ENCODE data around the gene UQCC2. TPM values are rescaled to one million over a fixed set of nuclear protein-coding genes. Genes with fewer than 3 reads are reported as not detected.

UQCC2 gene
- total and polyA plus RNA-seq, 4 donors: 14.7 to 48.2 (median 21.8) TPM

DNA sequence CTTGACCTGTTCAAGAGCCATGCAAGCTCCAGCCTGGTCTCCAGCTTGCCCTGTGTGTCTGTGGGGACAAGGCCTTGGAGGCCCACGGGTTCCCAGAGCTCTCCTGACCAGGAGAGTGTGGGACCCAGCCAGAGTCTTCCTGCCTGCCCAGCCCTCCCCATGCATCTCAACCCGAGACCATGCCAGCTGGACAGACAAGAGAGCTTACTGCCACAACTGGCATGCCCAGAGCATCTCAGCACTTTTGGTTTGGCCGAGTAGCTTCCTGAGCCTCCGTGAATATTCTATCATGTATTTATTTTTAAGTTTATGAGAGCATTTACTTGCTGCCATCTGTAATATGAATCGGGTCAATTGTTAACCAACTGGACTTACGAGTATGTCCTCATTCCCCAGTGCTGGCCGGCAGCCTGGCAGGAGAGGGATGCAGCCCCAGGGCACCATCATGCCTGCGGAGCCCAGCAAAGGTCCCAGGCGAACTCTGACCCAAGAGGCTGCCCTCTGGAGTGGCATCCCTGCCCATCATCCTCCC, 20.3 kb upstream of the UQCC2 start:
- Histone ChIP-seq H3K27me3 (ENCODE audit: control insufficient read depth in 1 of 2, insufficient read depth in 2 of 2, low read length in 1 of 2) (no peaks in the 10 kb centered on the region), H3K4me1 (ENCODE audit: control insufficient read depth in 1 of 2, insufficient read depth in 2 of 2, low read length in 2 of 2) (no peaks in the 10 kb centered on the region), H3K9me3 (ENCODE audit: control insufficient read depth, low read length) (no peaks in the 10 kb centered on the region), H3K27ac (ENCODE audit: low read depth in 1 of 2, low read length in 2 of 2) (no peak overlapping the region), H3K4me3 (ENCODE audit: low read length in 2 of 2) (no peak overlapping the region), H3K36me3 (ENCODE audit: control insufficient read depth in 1 of 2, insufficient read depth in 2 of 2, low read length in 1 of 2) (no peaks in the 10 kb centered on the region)
- WGBS, 2 donors: 80 to 85% methylated on average over 9 of the region's 9 CpGs
- no peak for DNase-seq
- ATAC-seq (ENCODE audit: low FRiP score): no peak
- intact Hi-C loops (cut with DNase I): no loop called here

GRCh38 chr6:33731035-33731434, 19.5 kb upstream of the UQCC2 start:
- ATAC-seq (ENCODE audit: low FRiP score) (no peak), DNase-seq (peak in 1 of 2 donors; percentile 23)
- H3K27ac ChIP-seq (ENCODE audit: low read depth in 1 of 2, low read length in 2 of 2): no peak overlapping the region
- no peaks in the 10 kb centered on the region for H3K27me3 ChIP-seq (ENCODE audit: control insufficient read depth in 1 of 2, insufficient read depth in 2 of 2, low read length in 1 of 2)
- H3K4me3 ChIP-seq (ENCODE audit: low read length in 2 of 2): no peak overlapping the region
- intact Hi-C loops (cut with DNase I): no loop called here
- H3K36me3 ChIP-seq (ENCODE audit: control insufficient read depth in 1 of 2, insufficient read depth in 2 of 2, low read length in 1 of 2): no peaks in the 10 kb centered on the region
- 88 to 92% methylated on average over 7 of the region's 7 CpGs for WGBS, 2 donors
- H3K9me3 ChIP-seq (ENCODE audit: control insufficient read depth, low read length): no peaks in the 10 kb centered on the region
- no peaks in the 10 kb centered on the region for H3K4me1 ChIP-seq (ENCODE audit: control insufficient read depth in 1 of 2, insufficient read depth in 2 of 2, low read length in 2 of 2)

- no peak overlapping the region for H3K27ac ChIP-seq (ENCODE audit: low read depth in 1 of 2, low read length in 2 of 2)
- no peaks in the 10 kb centered on the region for H3K4me1 ChIP-seq (ENCODE audit: control insufficient read depth in 1 of 2, insufficient read depth in 2 of 2, low read length in 2 of 2)
- no peak overlapping the region for H3K4me3 ChIP-seq (ENCODE audit: low read length in 2 of 2)
- DNase-seq (peak in 1 of 2 donors; percentile 26), ATAC-seq (ENCODE audit: low FRiP score) (no peak)
- WGBS, 2 donors: 79% methylated on average over 10 of the region's 10 CpGs
- intact Hi-C loops (cut with DNase I): no loop called here
- no peaks in the 10 kb centered on the region for H3K9me3 ChIP-seq (ENCODE audit: control insufficient read depth, low read length)
- H3K27me3 ChIP-seq (ENCODE audit: control insufficient read depth in 1 of 2, insufficient read depth in 2 of 2, low read length in 1 of 2): no peaks in the 10 kb centered on the region
- no peaks in the 10 kb centered on the region for H3K36me3 ChIP-seq (ENCODE audit: control insufficient read depth in 1 of 2, insufficient read depth in 2 of 2, low read length in 1 of 2)
Observed at GRCh38 chr6:33730611-33731010, 19.1 kb upstream of the UQCC2 start.

DNA sequence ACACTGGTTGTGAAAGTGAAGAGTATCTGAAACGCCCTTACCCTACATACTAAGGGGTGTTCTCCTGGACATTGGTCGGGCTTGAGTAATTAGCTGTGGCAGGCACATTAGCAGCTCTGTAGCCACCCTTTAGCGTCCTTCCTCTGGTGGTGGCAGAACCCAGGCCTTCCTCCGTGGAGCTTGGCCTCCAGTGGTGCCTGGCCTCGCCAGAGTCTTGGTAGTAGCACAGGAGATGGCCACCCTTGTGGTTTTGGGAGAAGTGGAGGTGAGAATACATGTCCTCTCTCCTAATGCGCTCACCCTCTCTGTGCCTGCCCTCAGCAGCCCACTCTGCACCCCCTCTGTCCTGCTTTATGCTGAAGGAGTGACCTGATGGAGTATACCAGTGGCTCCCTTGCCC, 17.6 kb upstream of the UQCC2 start:
- no peaks in the 10 kb centered on the region for H3K9me3 ChIP-seq (ENCODE audit: control insufficient read depth, low read length)
- no peaks in the 10 kb centered on the region for H3K36me3 ChIP-seq (ENCODE audit: control insufficient read depth in 1 of 2, insufficient read depth in 2 of 2, low read length in 1 of 2)
- DNase-seq: no peak
- H3K4me3 ChIP-seq (ENCODE audit: low read length in 2 of 2): no peak overlapping the region
- WGBS, 2 donors: 91 to 92% methylated on average over 6 of the region's 6 CpGs
- H3K27ac ChIP-seq (ENCODE audit: low read depth in 1 of 2, low read length in 2 of 2): no peak overlapping the region
- intact Hi-C loops (cut with DNase I): no loop called here
- H3K27me3 ChIP-seq (ENCODE audit: control insufficient read depth in 1 of 2, insufficient read depth in 2 of 2, low read length in 1 of 2): no peaks in the 10 kb centered on the region
- no peak for ATAC-seq (ENCODE audit: low FRiP score)
- no peaks in the 10 kb centered on the region for H3K4me1 ChIP-seq (ENCODE audit: control insufficient read depth in 1 of 2, insufficient read depth in 2 of 2, low read length in 2 of 2)

- ATAC-seq (ENCODE audit: low FRiP score) (no peak), DNase-seq (no peak)
- no peaks in the 10 kb centered on the region for H3K9me3 ChIP-seq (ENCODE audit: control insufficient read depth, low read length)
- WGBS, 2 donors: 88 to 89% methylated on average over 11 of the region's 11 CpGs
- H3K4me1 ChIP-seq (ENCODE audit: control insufficient read depth in 1 of 2, insufficient read depth in 2 of 2, low read length in 2 of 2): no peaks in the 10 kb centered on the region
- H3K36me3 ChIP-seq (ENCODE audit: control insufficient read depth in 1 of 2, insufficient read depth in 2 of 2, low read length in 1 of 2): no peaks in the 10 kb centered on the region
- H3K27ac ChIP-seq (ENCODE audit: low read depth in 1 of 2, low read length in 2 of 2): no peak overlapping the region
- no peaks in the 10 kb centered on the region for H3K27me3 ChIP-seq (ENCODE audit: control insufficient read depth in 1 of 2, insufficient read depth in 2 of 2, low read length in 1 of 2)
- intact Hi-C loops (cut with DNase I): no loop called here
- H3K4me3 ChIP-seq (ENCODE audit: low read length in 2 of 2): no peak overlapping the region
Observed at GRCh38 chr6:33728438-33728837, 16.9 kb upstream of the UQCC2 start.

GRCh38 chr6:33727932-33728331, 16.4 kb upstream of the UQCC2 start:
- H3K4me1 ChIP-seq (ENCODE audit: control insufficient read depth in 1 of 2, insufficient read depth in 2 of 2, low read length in 2 of 2): no peaks in the 10 kb centered on the region
- DNase-seq: no peak
- no peaks in the 10 kb centered on the region for H3K27me3 ChIP-seq (ENCODE audit: control insufficient read depth in 1 of 2, insufficient read depth in 2 of 2, low read length in 1 of 2)
- intact Hi-C loops (cut with DNase I): no loop called here
- H3K4me3 ChIP-seq (ENCODE audit: low read length in 2 of 2): no peak overlapping the region
- no peaks in the 10 kb centered on the region for H3K36me3 ChIP-seq (ENCODE audit: control insufficient read depth in 1 of 2, insufficient read depth in 2 of 2, low read length in 1 of 2)
- ATAC-seq (ENCODE audit: low FRiP score): no peak
- H3K9me3 ChIP-seq (ENCODE audit: control insufficient read depth, low read length): no peaks in the 10 kb centered on the region
- no peak overlapping the region for H3K27ac ChIP-seq (ENCODE audit: low read depth in 1 of 2, low read length in 2 of 2)
- 72 to 88% methylated on average over 11 of the region's 11 CpGs for WGBS, 2 donors

DNA sequence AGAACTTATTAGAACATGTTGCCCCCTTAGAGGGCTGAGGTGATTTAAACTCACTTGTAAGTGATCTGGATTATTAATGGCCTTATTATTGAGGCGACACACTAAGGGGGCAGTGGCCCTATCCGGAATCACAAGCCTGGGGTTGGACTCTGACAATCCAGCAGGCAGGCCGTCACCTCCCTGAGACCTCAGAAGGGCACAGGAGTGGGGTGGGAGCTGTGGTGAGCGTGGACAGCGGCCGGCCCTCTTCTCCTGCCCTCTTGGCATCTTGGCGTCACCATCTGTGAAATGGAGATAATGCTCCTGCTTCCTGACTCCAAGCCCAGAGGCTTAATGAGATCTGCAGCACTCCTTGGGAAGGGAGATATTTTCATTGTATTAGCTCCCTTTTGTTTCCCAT, 15.6 kb upstream of the UQCC2 start:
- DNase-seq (no peak), ATAC-seq (ENCODE audit: low FRiP score) (no peak)
- no peaks in the 10 kb centered on the region for H3K9me3 ChIP-seq (ENCODE audit: control insufficient read depth, low read length)
- no peaks in the 10 kb centered on the region for H3K36me3 ChIP-seq (ENCODE audit: control insufficient read depth in 1 of 2, insufficient read depth in 2 of 2, low read length in 1 of 2)
- whole genome bisulfite sequencing, 2 donors: 83 to 87% methylated on average over 7 of the region's 7 CpGs
- H3K4me3 ChIP-seq (ENCODE audit: low read length in 2 of 2): no peak overlapping the region
- no peaks in the 10 kb centered on the region for H3K27me3 ChIP-seq (ENCODE audit: control insufficient read depth in 1 of 2, insufficient read depth in 2 of 2, low read length in 1 of 2)
- intact Hi-C loops (cut with DNase I): no loop called here
- H3K4me1 ChIP-seq (ENCODE audit: control insufficient read depth in 1 of 2, insufficient read depth in 2 of 2, low read length in 2 of 2): no peaks in the 10 kb centered on the region
- no peak overlapping the region for H3K27ac ChIP-seq (ENCODE audit: low read depth in 1 of 2, low read length in 2 of 2)

- Histone ChIP-seq H3K4me3 (ENCODE audit: low read length in 2 of 2) (no peak overlapping the region), H3K36me3 (ENCODE audit: control insufficient read depth in 1 of 2, insufficient read depth in 2 of 2, low read length in 1 of 2) (no peaks in the 10 kb centered on the region), H3K27me3 (ENCODE audit: control insufficient read depth in 1 of 2, insufficient read depth in 2 of 2, low read length in 1 of 2) (no peaks in the 10 kb centered on the region), H3K4me1 (ENCODE audit: control insufficient read depth in 1 of 2, insufficient read depth in 2 of 2, low read length in 2 of 2) (no peaks in the 10 kb centered on the region), H3K9me3 (ENCODE audit: control insufficient read depth, low read length) (no peaks in the 10 kb centered on the region), H3K27ac (ENCODE audit: low read depth in 1 of 2, low read length in 2 of 2) (no peak overlapping the region)
- intact Hi-C loops (cut with DNase I): no loop called here
- WGBS, 2 donors: 94% methylated on average over 15 of the region's 15 CpGs
- DNase-seq (no peak), ATAC-seq (ENCODE audit: low FRiP score) (no peak)
Observed at GRCh38 chr6:33726696-33727095, 15.2 kb upstream of the UQCC2 start.

DNA sequence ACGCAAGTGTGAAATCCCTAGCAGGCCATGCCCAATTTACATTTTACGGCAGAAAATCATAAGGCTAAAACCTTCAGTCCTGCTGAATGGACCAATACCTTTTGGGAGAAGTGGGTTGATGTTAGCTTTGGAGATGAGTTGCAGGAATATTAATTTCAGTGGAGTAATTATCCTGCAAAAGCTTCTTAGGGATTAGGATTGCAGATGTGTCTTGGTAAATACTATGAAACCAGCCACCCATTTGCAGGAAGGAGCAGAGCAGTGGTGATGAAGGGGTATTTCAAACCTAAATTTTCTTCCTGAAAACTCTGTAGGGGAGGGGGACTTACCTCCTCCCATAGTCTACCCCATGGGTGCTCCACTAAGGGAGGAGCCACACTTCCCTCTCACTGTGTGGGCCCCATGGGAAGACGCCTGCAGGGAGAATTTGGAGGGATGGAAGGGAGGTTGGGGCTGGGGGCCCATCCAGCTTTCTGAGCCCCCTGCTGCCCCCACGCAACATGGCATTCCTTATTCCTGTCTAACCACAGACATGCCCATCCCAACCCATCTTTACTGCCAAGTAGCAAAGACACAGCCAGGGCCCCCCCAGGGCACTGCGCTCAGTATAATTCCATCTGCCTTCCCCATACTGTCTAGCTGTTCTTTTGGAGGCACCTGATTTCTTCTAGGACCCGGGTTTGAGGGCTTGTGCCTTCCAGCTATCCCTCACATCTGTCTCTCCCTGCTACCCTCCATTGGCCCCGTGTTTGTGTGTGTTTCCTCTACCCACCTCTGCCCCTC, 14.6 kb upstream of the UQCC2 start:
- no peaks in the 10 kb centered on the region for H3K27me3 ChIP-seq (ENCODE audit: control insufficient read depth in 1 of 2, insufficient read depth in 2 of 2, low read length in 1 of 2)
- 82 to 86% methylated on average over 7 of the region's 7 CpGs for WGBS, 2 donors
- H3K4me3 ChIP-seq (ENCODE audit: low read length in 2 of 2): no peak overlapping the region
- H3K9me3 ChIP-seq (ENCODE audit: control insufficient read depth, low read length): no peaks in the 10 kb centered on the region
- H3K36me3 ChIP-seq (ENCODE audit: control insufficient read depth in 1 of 2, insufficient read depth in 2 of 2, low read length in 1 of 2): no peaks in the 10 kb centered on the region
- H3K27ac ChIP-seq (ENCODE audit: low read depth in 1 of 2, low read length in 2 of 2): no peak overlapping the region
- no peaks in the 10 kb centered on the region for H3K4me1 ChIP-seq (ENCODE audit: control insufficient read depth in 1 of 2, insufficient read depth in 2 of 2, low read length in 2 of 2)
- DNase-seq: no peak
- ATAC-seq (ENCODE audit: low FRiP score): no peak
- intact Hi-C loops (cut with DNase I): no loop called here

All from aorta (tissue), 5 donors.